ENCODE data around the gene PHPT1.

Gene PHPT1

DNA sequence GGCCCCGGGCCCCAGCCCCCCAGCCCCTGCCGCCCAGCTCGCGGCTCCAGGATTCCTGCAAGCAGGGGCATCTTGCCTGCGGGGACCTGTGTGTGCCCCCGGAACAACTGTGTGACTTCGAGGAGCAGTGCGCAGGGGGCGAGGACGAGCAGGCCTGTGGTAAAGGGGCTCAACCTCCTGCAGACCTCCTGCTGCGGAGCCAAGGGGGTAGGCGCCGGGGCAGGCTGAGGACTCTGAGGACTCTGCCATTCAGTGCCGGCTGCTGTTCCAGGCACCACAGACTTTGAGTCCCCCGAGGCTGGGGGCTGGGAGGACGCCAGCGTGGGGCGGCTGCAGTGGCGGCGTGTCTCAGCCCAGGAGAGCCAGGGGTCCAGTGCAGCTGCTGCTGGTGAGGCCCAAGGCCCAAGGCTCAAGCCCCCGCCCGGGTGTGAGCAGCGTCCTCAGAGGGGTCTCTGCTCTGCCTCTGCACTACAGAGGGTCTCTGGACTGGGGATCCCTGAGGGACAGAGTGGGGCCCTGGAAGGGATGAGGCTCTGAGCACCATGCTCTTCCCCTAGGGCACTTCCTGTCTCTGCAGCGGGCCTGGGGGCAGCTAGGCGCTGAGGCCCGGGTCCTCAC lies 6.4 kb downstream of the PHPT1 start:
- FAIRE-seq (no peak), DNase-seq (ENCODE audit: insufficient read length, low spot score) (no peak)
- TF ChIP-seq, protein P1, sequence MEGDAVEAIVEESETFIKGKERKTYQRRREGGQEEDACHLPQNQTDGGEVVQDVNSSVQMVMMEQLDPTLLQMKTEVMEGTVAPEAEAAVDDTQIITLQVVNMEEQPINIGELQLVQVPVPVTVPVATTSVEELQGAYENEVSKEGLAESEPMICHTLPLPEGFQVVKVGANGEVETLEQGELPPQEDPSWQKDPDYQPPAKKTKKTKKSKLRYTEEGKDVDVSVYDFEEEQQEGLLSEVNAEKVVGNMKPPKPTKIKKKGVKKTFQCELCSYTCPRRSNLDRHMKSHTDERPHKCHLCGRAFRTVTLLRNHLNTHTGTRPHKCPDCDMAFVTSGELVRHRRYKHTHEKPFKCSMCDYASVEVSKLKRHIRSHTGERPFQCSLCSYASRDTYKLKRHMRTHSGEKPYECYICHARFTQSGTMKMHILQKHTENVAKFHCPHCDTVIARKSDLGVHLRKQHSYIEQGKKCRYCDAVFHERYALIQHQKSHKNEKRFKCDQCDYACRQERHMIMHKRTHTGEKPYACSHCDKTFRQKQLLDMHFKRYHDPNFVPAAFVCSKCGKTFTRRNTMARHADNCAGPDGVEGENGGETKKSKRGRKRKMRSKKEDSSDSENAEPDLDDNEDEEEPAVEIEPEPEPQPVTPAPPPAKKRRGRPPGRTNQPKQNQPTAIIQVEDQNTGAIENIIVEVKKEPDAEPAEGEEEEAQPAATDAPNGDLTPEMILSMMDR (IDR thresholded peaks at IDR 0.05; ENCODE audit: insufficient read depth, missing control alignments) = no peak

DNA sequence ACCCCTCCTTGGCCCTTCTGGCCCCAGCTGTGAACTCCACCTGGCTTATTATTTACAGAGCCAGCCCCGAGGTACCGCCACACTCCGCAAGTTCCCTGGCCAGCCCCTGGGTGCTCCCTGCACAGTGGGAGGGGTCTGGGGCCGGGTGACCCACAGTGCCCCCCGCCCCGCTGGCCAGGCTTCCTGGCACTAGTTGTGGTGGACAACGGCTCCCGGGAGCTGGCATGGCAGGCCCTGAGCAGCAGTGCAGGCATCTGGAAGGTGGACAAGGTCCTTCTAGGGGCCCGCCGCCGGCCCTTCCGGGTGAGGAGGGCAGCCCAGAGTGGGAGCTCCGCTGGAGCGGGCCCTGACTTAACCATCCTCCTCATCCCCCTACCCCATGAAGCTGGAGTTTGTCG lies 6.9 kb downstream of the PHPT1 start:
- TF ChIP-seq, protein P1 (IDR thresholded peaks at IDR 0.05; ENCODE audit: insufficient read depth, missing control alignments) = no peak
- DNase-seq (ENCODE audit: insufficient read length, low spot score) = no peak
- no peak for FAIRE-seq

DNA sequence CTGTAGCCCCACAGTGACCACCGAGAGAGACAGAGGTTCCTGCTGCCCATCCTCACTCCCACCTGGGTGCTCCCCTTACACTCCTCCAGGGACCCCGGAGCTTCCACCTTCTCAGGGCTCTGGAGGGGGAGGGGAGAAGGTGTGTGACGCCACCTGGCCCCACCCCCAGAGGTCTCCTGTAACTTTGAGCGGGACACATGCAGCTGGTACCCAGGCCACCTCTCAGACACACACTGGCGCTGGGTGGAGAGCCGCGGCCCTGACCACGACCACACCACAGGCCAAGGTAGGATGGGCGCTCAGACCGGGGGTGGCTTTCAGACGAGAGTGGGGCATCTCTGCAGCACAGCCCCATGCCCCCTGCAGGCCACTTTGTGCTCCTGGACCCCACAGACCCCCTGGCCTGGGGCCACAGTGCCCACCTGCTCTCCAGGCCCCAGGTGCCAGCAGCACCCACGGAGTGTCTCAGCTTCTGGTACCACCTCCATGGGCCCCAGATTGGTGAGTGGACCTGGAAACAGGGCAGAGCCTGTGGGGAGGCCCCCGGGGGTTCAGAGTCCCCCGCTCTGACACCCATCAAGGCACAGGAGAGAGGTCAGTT lies 7.4 kb downstream of the PHPT1 start:
- TF ChIP-seq, protein P1 (IDR thresholded peaks at IDR 0.05; ENCODE audit: insufficient read depth, missing control alignments) = no peak
- FAIRE-seq (no peak), DNase-seq (ENCODE audit: insufficient read length, low spot score) (no peak)

DNA sequence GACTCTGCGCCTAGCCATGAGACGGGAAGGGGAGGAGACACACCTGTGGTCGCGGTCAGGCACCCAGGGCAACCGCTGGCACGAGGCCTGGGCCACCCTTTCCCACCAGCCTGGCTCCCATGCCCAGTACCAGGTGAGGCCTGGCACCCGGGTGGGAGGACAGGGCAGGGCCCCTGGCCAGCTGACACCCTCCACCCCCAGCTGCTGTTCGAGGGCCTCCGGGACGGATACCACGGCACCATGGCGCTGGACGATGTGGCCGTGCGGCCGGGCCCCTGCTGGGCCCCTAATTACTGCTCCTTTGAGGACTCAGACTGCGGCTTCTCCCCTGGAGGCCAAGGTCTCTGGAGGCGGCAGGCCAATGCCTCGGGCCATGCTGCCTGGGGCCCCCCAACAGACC lies 8.0 kb downstream of the PHPT1 start:
- TF ChIP-seq, protein P1 (IDR thresholded peaks at IDR 0.05; ENCODE audit: insufficient read depth, missing control alignments) = no peak
- FAIRE-seq = no peak
- no peak for DNase-seq (ENCODE audit: insufficient read length, low spot score)

DNA sequence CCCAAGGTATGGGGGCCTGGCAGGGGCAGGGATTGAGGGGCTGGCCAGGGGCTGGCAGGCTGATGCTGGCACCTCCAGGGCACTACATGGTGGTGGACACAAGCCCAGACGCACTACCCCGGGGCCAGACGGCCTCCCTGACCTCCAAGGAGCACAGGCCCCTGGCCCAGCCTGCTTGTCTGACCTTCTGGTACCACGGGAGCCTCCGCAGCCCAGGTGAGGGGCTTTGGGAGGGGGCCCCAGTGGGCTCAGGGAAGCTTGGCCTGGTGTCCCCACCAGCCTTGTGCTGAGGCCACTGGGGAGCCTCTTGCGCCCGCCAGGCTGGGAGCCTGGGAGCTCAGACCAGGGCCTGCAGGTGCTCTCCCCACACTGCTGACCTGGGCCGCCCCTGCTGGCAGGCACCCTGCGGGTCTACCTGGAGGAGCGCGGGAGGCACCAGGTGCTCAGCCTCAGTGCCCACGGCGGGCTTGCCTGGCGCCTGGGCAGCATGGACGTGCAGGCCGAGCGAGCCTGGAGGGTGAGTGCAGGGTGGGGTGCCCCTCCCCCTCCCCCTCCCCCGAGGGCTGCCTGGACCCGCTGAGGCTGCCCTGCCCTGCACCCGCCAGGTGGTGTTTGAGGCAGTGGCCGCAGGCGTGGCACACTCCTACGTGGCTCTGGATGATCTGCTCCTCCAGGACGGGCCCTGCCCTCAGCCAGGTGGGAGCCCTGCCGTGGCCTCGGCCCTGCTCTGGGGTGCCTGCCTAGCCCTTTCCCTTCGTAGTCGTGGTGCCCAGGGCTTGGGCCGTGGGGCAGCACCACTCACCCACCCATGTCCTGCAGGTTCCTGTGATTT lies 8.6 kb downstream of the PHPT1 start:
- no peak for FAIRE-seq
- DNase-seq (ENCODE audit: insufficient read length, low spot score) = no peak
- TF ChIP-seq, protein P1 (IDR thresholded peaks at IDR 0.05; ENCODE audit: insufficient read depth, missing control alignments) = no peak

DNA sequence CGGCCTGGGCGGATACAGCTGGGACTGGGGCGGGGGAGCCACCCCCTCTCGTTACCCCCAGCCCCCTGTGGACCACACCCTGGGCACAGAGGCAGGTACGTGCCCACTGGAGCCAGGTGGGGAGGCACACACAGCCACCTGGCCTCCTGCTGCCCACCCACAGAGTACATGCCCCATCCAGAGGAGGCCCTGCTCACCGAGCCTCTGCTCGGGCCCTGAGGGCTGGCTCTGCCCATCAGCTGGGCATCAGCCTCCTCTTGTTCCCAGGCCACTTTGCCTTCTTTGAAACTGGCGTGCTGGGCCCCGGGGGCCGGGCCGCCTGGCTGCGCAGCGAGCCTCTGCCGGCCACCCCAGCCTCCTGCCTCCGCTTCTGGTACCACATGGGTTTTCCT lies 9.2 kb downstream of the PHPT1 start:
- DNase-seq (ENCODE audit: insufficient read length, low spot score) = no peak
- no peak for FAIRE-seq
- TF ChIP-seq, protein P1 (IDR thresholded peaks at IDR 0.05; ENCODE audit: insufficient read depth, missing control alignments) = no peak

Measured in D721Med (cell line).